T follicular helper cell (primary cell): ENCODE data around the gene ST7.
"Not testable (repeated sequence)": the region's sequence is repeated elsewhere in the genome, so short reads cannot be mapped to it uniquely, and the experiment has no call there.

Source experiments
- DNase-seq: peaks from one replicate; pipeline ENCODE4 v3.0.0-alpha.2; 2020; ENCODE audit warnings: low read depth

ST7 gene

GRCh38 chr7:117227091-117227490 is 273.8 kb downstream of the ST7 start:
- no peak for DNase-seq

GRCh38 chr7:117229350-117229749 is 276.0 kb downstream of the ST7 start:
- no peak for DNase-seq

- DNase-seq = no peak
These were observed 277.2 kb downstream of the ST7 start for GRCh38 chr7:117230276-117231046.

- no peak for DNase-seq
These were observed 277.7 kb downstream of the ST7 start for GRCh38 chr7:117231047-117231359.

GRCh38 chr7:117237646-117238045 is 284.3 kb downstream of the ST7 start:
- DNase-seq = no peak

GRCh38 chr7:117238472-117238871 is 285.2 kb downstream of the ST7 start:
- DNase-seq = no peak

- no peak for DNase-seq
These were observed 285.6 kb downstream of the ST7 start for GRCh38 chr7:117238937-117239336.

- no peak for DNase-seq
These were observed 287.8 kb downstream of the ST7 start for GRCh38 chr7:117241088-117241487.

GRCh38 chr7:117243390-117243789 is 290.1 kb downstream of the ST7 start:
- no peak for DNase-seq

GRCh38 chr7:117245703-117246102 is 292.4 kb downstream of the ST7 start:
- DNase-seq = not testable (repeated sequence)

- no peak for DNase-seq
These were observed 294.5 kb downstream of the ST7 start for GRCh38 chr7:117247809-117248208.

GRCh38 chr7:117248829-117249228 is 295.5 kb downstream of the ST7 start:
- DNase-seq = no peak

GRCh38 chr7:117249696-117250095 is 296.4 kb downstream of the ST7 start:
- no peak for DNase-seq

- no peak for DNase-seq
These were observed 296.9 kb downstream of the ST7 start for GRCh38 chr7:117250245-117250644.

- DNase-seq = no peak
These were observed 297.5 kb downstream of the ST7 start for GRCh38 chr7:117250801-117251200.

GRCh38 chr7:117251687-117252086 is 298.4 kb downstream of the ST7 start:
- no peak for DNase-seq

- DNase-seq = no peak
These were observed 306.3 kb downstream of the ST7 start for GRCh38 chr7:117259615-117260014.

GRCh38 chr7:117262546-117262945 is 309.2 kb downstream of the ST7 start:
- no peak for DNase-seq

GRCh38 chr7:117264716-117265115 is 311.4 kb downstream of the ST7 start:
- DNase-seq = no peak

- no peak for DNase-seq
These were observed 316.1 kb downstream of the ST7 start for GRCh38 chr7:117269417-117269816.

- no peak for DNase-seq
These were observed 316.6 kb downstream of the ST7 start for GRCh38 chr7:117269886-117270285.

- no peak for DNase-seq
These were observed 317.1 kb downstream of the ST7 start for GRCh38 chr7:117270371-117270770.

GRCh38 chr7:117271566-117271965 is 318.3 kb downstream of the ST7 start:
- DNase-seq = no peak

GRCh38 chr7:117272017-117272759 is 318.9 kb downstream of the ST7 start:
- no peak for DNase-seq
